Ovary (tissue), 3 donors: ENCODE measurements around the gene PRICKLE1.

Source experiments
- EP300 ChIP-seq: sonication (generic); formaldehyde crosslinking; IDR thresholded peaks from one replicate; pipeline ENCODE4 v1.6.1; 2017; ENCODE audit warnings: antibody characterized with exemption
- POLR2A ChIP-seq: fragments of 450-650 bp; IDR thresholded peaks from one replicate; pipeline ENCODE4 v1.6.1; 2017; ENCODE audit warnings: antibody characterized with exemption, mild to moderate bottlenecking, moderate library complexity
- TF ChIP-seq, protein P1 (sequence below), 3 donors: fragments of 450-650 bp in 2 of 3; fragments of 200-600 bp in 1 of 3; IDR thresholded peaks; one replicate each; pipeline versions ENCODE4 v1.5.1 to v1.8.0; 2016 to 2022; ENCODE audit warnings: antibody characterized with exemption in 3 of 3, mild to moderate bottlenecking in 1 of 3
- donor health status: DM: no; HTN: no; CAD: no.

DNA sequence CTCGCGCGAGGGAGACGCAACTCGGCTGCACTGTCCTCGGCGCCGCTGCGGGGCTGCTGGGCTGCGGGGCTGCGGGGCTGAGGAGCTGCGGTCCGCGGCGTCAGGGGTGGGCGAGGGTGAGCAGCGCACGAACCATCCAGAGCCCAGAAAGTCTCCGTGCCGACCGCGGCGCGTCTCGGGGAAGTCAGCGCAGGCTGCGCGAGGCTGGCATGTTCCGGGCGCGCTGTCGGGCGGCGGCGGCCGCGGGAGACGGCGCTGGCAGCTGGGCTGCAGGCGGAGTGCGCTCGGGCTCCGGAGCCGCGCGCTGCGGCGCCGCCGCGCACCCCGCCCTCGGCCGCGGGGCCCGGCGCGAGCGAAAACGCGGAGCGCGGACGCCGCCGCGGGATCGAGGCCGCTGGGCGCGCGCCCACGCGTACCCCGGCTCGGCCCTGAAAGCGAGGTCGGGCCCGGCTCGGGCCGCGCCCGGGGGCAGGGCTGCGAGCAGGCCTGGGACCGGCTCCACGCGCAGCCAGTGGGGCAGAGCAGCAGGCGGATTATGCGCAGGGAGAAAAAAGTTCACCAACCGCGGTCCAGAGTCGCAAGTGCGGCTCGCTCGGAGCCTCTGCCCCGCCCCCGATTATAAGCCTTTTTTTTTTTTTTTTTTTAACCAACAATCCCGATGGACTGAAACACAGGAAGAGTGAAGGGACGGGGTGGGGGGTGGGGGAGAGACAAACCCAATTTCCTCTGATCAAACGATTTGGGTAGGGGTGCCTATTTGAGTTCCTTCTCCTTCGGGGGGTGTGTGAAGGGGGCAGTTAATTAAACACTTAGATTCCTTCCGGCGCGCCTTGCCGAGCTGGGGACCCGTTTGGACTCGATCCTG, at the start of gene PRICKLE1:
- TF ChIP-seq, protein P1, sequence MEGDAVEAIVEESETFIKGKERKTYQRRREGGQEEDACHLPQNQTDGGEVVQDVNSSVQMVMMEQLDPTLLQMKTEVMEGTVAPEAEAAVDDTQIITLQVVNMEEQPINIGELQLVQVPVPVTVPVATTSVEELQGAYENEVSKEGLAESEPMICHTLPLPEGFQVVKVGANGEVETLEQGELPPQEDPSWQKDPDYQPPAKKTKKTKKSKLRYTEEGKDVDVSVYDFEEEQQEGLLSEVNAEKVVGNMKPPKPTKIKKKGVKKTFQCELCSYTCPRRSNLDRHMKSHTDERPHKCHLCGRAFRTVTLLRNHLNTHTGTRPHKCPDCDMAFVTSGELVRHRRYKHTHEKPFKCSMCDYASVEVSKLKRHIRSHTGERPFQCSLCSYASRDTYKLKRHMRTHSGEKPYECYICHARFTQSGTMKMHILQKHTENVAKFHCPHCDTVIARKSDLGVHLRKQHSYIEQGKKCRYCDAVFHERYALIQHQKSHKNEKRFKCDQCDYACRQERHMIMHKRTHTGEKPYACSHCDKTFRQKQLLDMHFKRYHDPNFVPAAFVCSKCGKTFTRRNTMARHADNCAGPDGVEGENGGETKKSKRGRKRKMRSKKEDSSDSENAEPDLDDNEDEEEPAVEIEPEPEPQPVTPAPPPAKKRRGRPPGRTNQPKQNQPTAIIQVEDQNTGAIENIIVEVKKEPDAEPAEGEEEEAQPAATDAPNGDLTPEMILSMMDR (IDR thresholded peaks at IDR 0.05): no peak
- TF ChIP-seq POLR2A (no peak), EP300 (no peak)
